ENCODE data around the gene AKT2.

The AKT2 gene

GRCh38 chr19:40235238-40236025 is 49.7 kb downstream of the AKT2 start:
- no peak for DNase-seq (ENCODE audit: low read depth in 2 of 2)

GRCh38 chr19:40234429-40235237 is 50.5 kb downstream of the AKT2 start:
- DNase-seq (ENCODE audit: low read depth in 2 of 2): no peak

- DNase-seq (ENCODE audit: low read depth in 2 of 2): no peak
Observed at GRCh38 chr19:40233811-40234389, 51.2 kb downstream of the AKT2 start.

- no peak for DNase-seq (ENCODE audit: low read depth in 2 of 2)
Observed at GRCh38 chr19:40232949-40233810, 52.0 kb downstream of the AKT2 start.

GRCh38 chr19:40232479-40232878 is 52.7 kb downstream of the AKT2 start:
- no peak for DNase-seq (ENCODE audit: low read depth in 2 of 2)

GRCh38 chr19:40231544-40232424 is 53.4 kb downstream of the AKT2 start:
- DNase-seq (ENCODE audit: low read depth in 2 of 2): no peak

GRCh38 chr19:40231057-40231456 is 54.1 kb downstream of the AKT2 start:
- no peak for DNase-seq (ENCODE audit: low read depth in 2 of 2)

GRCh38 chr19:40229926-40230417 is 55.2 kb downstream of the AKT2 start:
- DNase-seq (ENCODE audit: low read depth in 2 of 2): no peak

- no peak for DNase-seq (ENCODE audit: low read depth in 2 of 2)
Observed at GRCh38 chr19:40229484-40229883, 55.7 kb downstream of the AKT2 start.

GRCh38 chr19:40228863-40229262 is 56.3 kb downstream of the AKT2 start:
- no peak for DNase-seq (ENCODE audit: low read depth in 2 of 2)

- DNase-seq (ENCODE audit: low read depth in 2 of 2): no peak
Observed at GRCh38 chr19:40228346-40228745, 56.8 kb downstream of the AKT2 start.

GRCh38 chr19:40225440-40226305 is 59.5 kb downstream of the AKT2 start:
- DNase-seq (ENCODE audit: low read depth in 2 of 2): no peak

GRCh38 chr19:40224342-40225150 is 60.6 kb downstream of the AKT2 start:
- DNase-seq (ENCODE audit: low read depth in 2 of 2): no peak

GRCh38 chr19:40223135-40223822 is 61.9 kb downstream of the AKT2 start:
- DNase-seq (ENCODE audit: low read depth in 2 of 2): no peak

GRCh38 chr19:40221858-40222619 is 63.1 kb downstream of the AKT2 start:
- peak; percentile 32 to 42 for DNase-seq (ENCODE audit: low read depth in 2 of 2)

GRCh38 chr19:40220674-40221073 is 64.5 kb downstream of the AKT2 start:
- no peak for DNase-seq (ENCODE audit: low read depth in 2 of 2)

- DNase-seq (ENCODE audit: low read depth in 2 of 2): no peak
Observed at GRCh38 chr19:40219721-40220276, 65.3 kb downstream of the AKT2 start.
